Astrocyte of the hippocampus (primary cell): ENCODE measurements around the gene ANAPC2.

Source experiments
- DNase-seq: peaks from one replicate; pipeline ENCODE4 v3.0.0; 2011; ENCODE audit warnings: low read depth, low spot score

Gene ANAPC2

GRCh38 chr9:137176302-137177182, 11.8 kb downstream of the ANAPC2 start:
- DNase-seq = peak; percentile 49

- no peak for DNase-seq
Measured at GRCh38 chr9:137175345-137175961, 12.9 kb downstream of the ANAPC2 start.

- no peak for DNase-seq
Measured at GRCh38 chr9:137174722-137175293, 13.6 kb downstream of the ANAPC2 start.

- DNase-seq = no peak
Measured at GRCh38 chr9:137173796-137174664, 14.3 kb downstream of the ANAPC2 start.

- no peak for DNase-seq
Measured at GRCh38 chr9:137172901-137173795, 15.2 kb downstream of the ANAPC2 start.

- no peak for DNase-seq
Measured at GRCh38 chr9:137171149-137171900, 17.0 kb downstream of the ANAPC2 start.

GRCh38 chr9:137170486-137171148, 17.7 kb downstream of the ANAPC2 start:
- no peak for DNase-seq

- no peak for DNase-seq
Measured at GRCh38 chr9:137169896-137170358, 18.4 kb downstream of the ANAPC2 start, which contains the start of gene LRRC26. Gene LRRC26, minus strand, starts transcription at chr9:137170051. Its CDS starts 108 bp downstream, at chr9:137169943.

GRCh38 chr9:137168904-137169856, 19.2 kb downstream of the ANAPC2 start:
- DNase-seq = peak; percentile 66

- DNase-seq = no peak
Measured at GRCh38 chr9:137168573-137168903, 19.8 kb downstream of the ANAPC2 start.

GRCh38 chr9:137167747-137168572, 20.4 kb downstream of the ANAPC2 start:
- DNase-seq = no peak

GRCh38 chr9:137167277-137167746, 21.0 kb downstream of the ANAPC2 start:
- DNase-seq = no peak

GRCh38 chr9:137166380-137167229, 21.8 kb downstream of the ANAPC2 start:
- DNase-seq = no peak

- DNase-seq = no peak
Measured at GRCh38 chr9:137165250-137165836, 23.0 kb downstream of the ANAPC2 start.

- no peak for DNase-seq
Measured at GRCh38 chr9:137164370-137165249, 23.8 kb downstream of the ANAPC2 start.
